ENCODE measurements around the gene FREM2. TPM values are rescaled to one million over a fixed set of nuclear protein-coding genes. Genes with fewer than 3 reads are reported as not detected.

FREM2 gene
- total and polyA plus RNA-seq, 9 of the 15 experiments (the other 6 are each of a cell fraction or from before 2014, with no cell fraction given): under 0.01 to 0.02 TPM; not detected in 7

GRCh38 chr13:38875186-38875875 is 188.5 kb downstream of the FREM2 start:
- Histone ChIP-seq H3K36me3 (ENCODE audit: control insufficient read depth, insufficient read depth, low read length) (no peaks in the 10 kb centered on the region), H3K79me2 (ENCODE audit: control insufficient read depth, insufficient read depth, low read length) (no peaks in the 10 kb centered on the region), H3K9ac (ENCODE audit: insufficient read depth in 1 of 2, low read depth in 2 of 2, low read length in 2 of 2) (no peak overlapping the region), H3K4me2 (ENCODE audit: insufficient read depth, low read length) (no peak overlapping the region), H4K20me1 (replicated peaks; ENCODE audit: control insufficient read depth, insufficient read depth, low read length) (no peaks in the 10 kb centered on the region; the same call in 1 of the 2 replicates), H3K4me3 (no peak overlapping the region), H3K9me1 (ENCODE audit: control insufficient read depth, insufficient read depth, low read length) (no peaks in the 10 kb centered on the region), H3K27me3 (ENCODE audit: control insufficient read depth in 2 of 2, insufficient read depth in 2 of 2, low read length in 2 of 2) (0 out of 5 replicates have a peak, but pooled peaks cover 0 to 2% of the 10 kb centered on the region in 2 experiments), H2AFZ (ENCODE audit: low read depth, low read length) (no peak overlapping the region), H3K4me1 (replicated peaks in 1 of 2; ENCODE audit: control insufficient read depth in 2 of 2, insufficient read depth in 2 of 2, low read length in 2 of 2) (no peaks in the 10 kb centered on the region), H3K27ac (ENCODE audit: extremely low read depth, low read depth, low read length) (no peak overlapping the region), H3K9me3 (replicated peaks; ENCODE audit: control insufficient read depth, insufficient read depth, low read depth, low read length) (no peaks in the 10 kb centered on the region)
- TF ChIP-seq KDM1A (IDR thresholded peaks at IDR 0.05) (no peak), SMAD3 (CRISPR knock-in tag; conservative IDR thresholded peaks at IDR 0.05) (no peak), KAT2B (IDR thresholded peaks at IDR 0.05; ENCODE audit: low read depth, low read length) (no peak)
- intact Hi-C loops (cut with micrococcal nuclease) (no loop called here), in situ Hi-C loops (cut with MboI) (loop anchor here (25.0 kb wide), 1 partner anchor 1788 kb away; no protein-coding TSS in a partner anchor)
- DNase-seq (ENCODE audit: extremely low read depth in 1 of 4, low spot score in 3 of 4) (no peak), ATAC-seq (no peak), FAIRE-seq (no peak)
- 0% methylated on average over 1 of the region's 1 CpG for WGBS (ENCODE audit: insufficient coverage, low coverage, missing lambda C conversion rate)
- ChIA-PET CTCF (ENCODE audit: low intra/inter-chr PET ratio) (no interaction called here), POLR2A (no interaction called here)
- no TSS peak for BruUV-seq (replicated peaks)

DNA sequence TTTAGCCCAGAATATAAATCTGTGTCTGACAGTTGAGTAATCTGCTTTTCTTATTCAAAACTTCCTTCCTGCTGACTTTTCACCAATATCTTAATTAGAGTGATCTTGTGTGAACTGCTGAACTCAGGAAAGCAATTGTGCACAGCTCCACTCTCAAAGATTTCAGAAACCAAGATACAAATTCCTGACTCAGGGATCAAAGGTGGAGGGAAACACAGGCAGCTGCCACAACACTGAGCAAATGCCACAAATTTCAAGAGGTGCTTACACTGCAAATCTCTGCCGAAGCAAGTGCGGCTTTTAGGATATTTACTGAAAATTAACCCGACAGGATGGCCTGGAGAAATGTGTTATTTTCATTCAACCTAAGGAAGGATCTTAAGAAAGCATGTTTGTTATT is 192.4 kb downstream of the FREM2 start:
- Histone ChIP-seq H3K4me2 (ENCODE audit: insufficient read depth, low read length) (no peak overlapping the region), H3K9me3 (replicated peaks; ENCODE audit: control insufficient read depth, insufficient read depth, low read depth, low read length) (no peaks in the 10 kb centered on the region), H3K36me3 (ENCODE audit: control insufficient read depth, insufficient read depth, low read length) (no peaks in the 10 kb centered on the region), H2AFZ (ENCODE audit: low read depth, low read length) (no peak overlapping the region), H3K9ac (ENCODE audit: insufficient read depth in 1 of 2, low read depth in 2 of 2, low read length in 2 of 2) (no peak overlapping the region), H3K79me2 (ENCODE audit: control insufficient read depth, insufficient read depth, low read length) (no peaks in the 10 kb centered on the region), H3K4me1 (replicated peaks in 1 of 2; ENCODE audit: control insufficient read depth in 2 of 2, insufficient read depth in 2 of 2, low read length in 2 of 2) (no peaks in the 10 kb centered on the region), H3K4me3 (no peak overlapping the region), H4K20me1 (replicated peaks; ENCODE audit: control insufficient read depth, insufficient read depth, low read length) (no peaks in the 10 kb centered on the region; the same call in 1 of the 2 replicates), H3K27ac (ENCODE audit: extremely low read depth, low read depth, low read length) (no peak overlapping the region), H3K27me3 (ENCODE audit: control insufficient read depth in 2 of 2, insufficient read depth in 2 of 2, low read length in 2 of 2) (0 out of 5 replicates have a peak, but pooled peaks cover 0 to 4% of the 10 kb centered on the region in 2 experiments), H3K9me1 (ENCODE audit: control insufficient read depth, insufficient read depth, low read length) (no peaks in the 10 kb centered on the region)
- WGBS (ENCODE audit: insufficient coverage, low coverage, missing lambda C conversion rate): 4% methylated on average over 3 of the region's 3 CpGs
- POLR2A ChIA-PET: no interaction called here
- intact Hi-C loops (cut with micrococcal nuclease): no loop called here
- TF ChIP-seq, protein P1, sequence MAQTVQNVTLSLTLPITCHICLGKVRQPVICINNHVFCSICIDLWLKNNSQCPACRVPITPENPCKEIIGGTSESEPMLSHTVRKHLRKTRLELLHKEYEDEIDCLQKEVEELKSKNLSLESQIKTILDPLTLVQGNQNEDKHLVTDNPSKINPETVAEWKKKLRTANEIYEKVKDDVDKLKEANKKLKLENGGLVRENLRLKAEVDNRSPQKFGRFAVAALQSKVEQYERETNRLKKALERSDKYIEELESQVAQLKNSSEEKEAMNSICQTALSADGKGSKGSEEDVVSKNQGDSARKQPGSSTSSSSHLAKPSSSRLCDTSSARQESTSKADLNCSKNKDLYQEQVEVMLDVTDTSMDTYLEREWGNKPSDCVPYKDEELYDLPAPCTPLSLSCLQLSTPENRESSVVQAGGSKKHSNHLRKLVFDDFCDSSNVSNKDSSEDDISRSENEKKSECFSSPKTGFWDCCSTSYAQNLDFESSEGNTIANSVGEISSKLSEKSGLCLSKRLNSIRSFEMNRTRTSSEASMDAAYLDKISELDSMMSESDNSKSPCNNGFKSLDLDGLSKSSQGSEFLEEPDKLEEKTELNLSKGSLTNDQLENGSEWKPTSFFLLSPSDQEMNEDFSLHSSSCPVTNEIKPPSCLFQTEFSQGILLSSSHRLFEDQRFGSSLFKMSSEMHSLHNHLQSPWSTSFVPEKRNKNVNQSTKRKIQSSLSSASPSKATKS (CRISPR knock-in tag; IDR thresholded peaks at IDR 0.05): no peak
- no peak for TF ChIP-seq ZFP30 (CRISPR knock-in tag; IDR thresholded peaks at IDR 0.05; ENCODE audit: borderline replicate concordance)
- CTCF ChIA-PET (ENCODE audit: low intra/inter-chr PET ratio): no interaction called here
- DNase-seq (ENCODE audit: extremely low read depth in 1 of 4, low spot score in 3 of 4) (no peak), FAIRE-seq (no peak), ATAC-seq (no peak)
- in situ Hi-C loops (cut with MboI): loop anchor here (25.0 kb wide), 1 partner anchor 1792 kb away; no protein-coding TSS in a partner anchor
- BruUV-seq (replicated peaks): no TSS peak
